Adrenal gland (tissue), 5 donors: ENCODE measurements around the gene RCOR1.

Source experiments
- CTCF ChIP-seq, 6 experiments: fragments of 450-650 bp in 4 of 6; fragments of 200-600 bp in 2 of 6; sonication (generic) in 1 of 6; IDR thresholded peaks; 1 replicate in 5 of 6; 2 replicates in 1 of 6; pipeline versions ENCODE4 v1.5.1 to v1.8.0; 2016 to 2021; ENCODE audit warnings: antibody characterized with exemption in 6 of 6, mild to moderate bottlenecking in 2 of 6, moderate library complexity in 1 of 6
- POLR2A ChIP-seq, 2 donors: fragments of 450-650 bp; IDR thresholded peaks; one replicate each; pipeline ENCODE4 v1.6.1; 2017; ENCODE audit warnings: antibody characterized with exemption in 2 of 2, mild to moderate bottlenecking in 2 of 2, moderate library complexity in 1 of 2
- donor health status: DM: no; HTN: no; CAD: no.

GRCh38 chr14:102594514-102595175 lies 2.2 kb downstream of the RCOR1 start:
- peak; percentile 73 to 91 (median 78) for TF ChIP-seq CTCF (IDR thresholded peaks at IDR 0.05)
- TF ChIP-seq POLR2A (IDR thresholded peaks at IDR 0.05) = no peak
